Keratinocyte (primary cell): Measurements from ENCODE around the gene NLGN2. TPM values are rescaled to one million over a fixed set of nuclear protein-coding genes. Genes with fewer than 3 reads are reported as not detected.

ENCODE experiments used
- DNase-seq: peaks from one replicate; pipeline ENCODE4 v3.0.0-alpha.2; 2011; ENCODE audit warnings: low read depth, missing footprints, low spot score
- FAIRE-seq: peaks from 2 replicates; lab custom pipeline; 2011; peaks lifted over from hg19 to GRCh38; lab: Jason Lieb, UNC
- H2AFZ ChIP-seq: 2 replicates; pipeline ENCODE4 v1.6.0; 2012; ENCODE audit warnings: low read length, control low read depth, inconsistent platforms; ENCODE audit not compliant: control insufficient read depth
- H3K27ac ChIP-seq: 2 replicates; pipeline ENCODE4 v1.5.1; 2011; ENCODE audit warnings: low read length; ENCODE audit not compliant: control insufficient read depth, insufficient read depth
- H3K27me3 ChIP-seq: 3 replicates; pipeline ENCODE4 v1.6.0; 2011; ENCODE audit warnings: low read length; ENCODE audit not compliant: control insufficient read depth, insufficient read depth; ENCODE audit errors: extremely low read depth
- H3K36me3 ChIP-seq, 2 experiments: 2 replicates in 1 of 2; 3 replicates in 1 of 2; pipeline ENCODE4 v1.5.1; 2011; ENCODE audit warnings: low read length in 2 of 2, mild to moderate bottlenecking in 1 of 2; ENCODE audit not compliant: control insufficient read depth in 2 of 2, insufficient read depth in 2 of 2; ENCODE audit errors: extremely low read depth in 1 of 2
- H3K4me1 ChIP-seq: 3 replicates; pipeline ENCODE4 v1.5.1; 2011; ENCODE audit warnings: low read length; ENCODE audit not compliant: control insufficient read depth, insufficient read depth; ENCODE audit errors: extremely low read depth
- H3K4me2 ChIP-seq: 3 replicates; pipeline ENCODE4 v1.6.0; 2011; ENCODE audit warnings: low read depth, low read length; ENCODE audit not compliant: control insufficient read depth, insufficient read depth; ENCODE audit errors: extremely low read depth
- H3K4me3 ChIP-seq, 3 experiments: fragments of 200-600 bp in 1 of 3; sonication (generic) in 1 of 3; 2 replicates in 2 of 3; 3 replicates in 1 of 3; pipeline ENCODE4 v1.5.1; 2011 to 2016; ENCODE audit warnings: low read length in 3 of 3, mild to moderate bottlenecking in 3 of 3, control low read depth in 2 of 3, inconsistent platforms in 1 of 3, low read depth in 1 of 3, mixed read lengths in 1 of 3, mixed run types in 1 of 3, moderate library complexity in 1 of 3; ENCODE audit not compliant: control insufficient read depth in 2 of 3, insufficient read depth in 2 of 3; ENCODE audit errors: extremely low read depth in 1 of 3
- H3K79me2 ChIP-seq: 2 replicates; pipeline ENCODE4 v1.6.0; 2012; ENCODE audit warnings: low read length; ENCODE audit not compliant: control insufficient read depth, insufficient read depth
- H3K9ac ChIP-seq: 3 replicates; pipeline ENCODE4 v1.6.0; 2011; ENCODE audit warnings: low read length; ENCODE audit not compliant: control insufficient read depth, insufficient read depth; ENCODE audit errors: extremely low read depth
- H3K9me1 ChIP-seq: 3 replicates; pipeline ENCODE4 v1.6.0; 2011; ENCODE audit warnings: low read length; ENCODE audit not compliant: control insufficient read depth, insufficient read depth; ENCODE audit errors: extremely low read depth
- H3K9me3 ChIP-seq: 2 replicates; pipeline ENCODE4 v1.5.1; 2012; ENCODE audit warnings: low read depth, low read length; ENCODE audit not compliant: control insufficient read depth
- H4K20me1 ChIP-seq: 3 replicates; pipeline ENCODE4 v1.6.0; 2011; ENCODE audit warnings: low read length; ENCODE audit not compliant: control insufficient read depth, insufficient read depth; ENCODE audit errors: extremely low read depth
- CTCF ChIP-seq, 3 experiments: IDR thresholded peaks in 1 of 3; conservative IDR thresholded peaks in 1 of 3; optimal IDR thresholded peaks in 1 of 3; 2 replicates in 2 of 3; 3 replicates in 1 of 3; pipeline versions ENCODE3 to v1.5.1; 2011; ENCODE audit warnings: low read length in 3 of 3, mild to moderate bottlenecking in 3 of 3, moderate library complexity in 2 of 3, control low read depth in 1 of 3, inconsistent platforms in 1 of 3; ENCODE audit not compliant: insufficient read depth in 2 of 3; ENCODE audit errors: extremely low read depth in 1 of 3
- EZH2 ChIP-seq: IDR thresholded peaks from one replicate; pipeline ENCODE4 v1.6.1; 2012; ENCODE audit warnings: inconsistent platforms, mild to moderate bottlenecking, low read length, moderate library complexity
- dilution Hi-C: fragments of 300-500 bp; cut with MboI; formaldehyde crosslinking; loops from one replicate; pipeline ENCODE4 v1.7.0; 2020; ENCODE audit warnings: low sequenced_read_pairs; ENCODE audit not compliant: extremely low pct_ligation_motif_present
- polyA plus RNA-seq, 5 experiments: library from polyadenylated mRNA; depleted of rRNA in 3 of 5; stranded (reverse) in 3 of 5; stranded (forward) in 1 of 5; unstranded in 1 of 5; fragments of >200 nt; gene quantifications; 1 replicate in 1 of 5; 2 replicates in 3 of 5; 3 replicates in 1 of 5; pipeline versions ENCODE4 v1.2.1 to v1.2.3, GENCODE V29; 2011 to 2012; ENCODE audit warnings: missing spikeins in 2 of 5, low read depth in 1 of 5, low replicate concordance in 1 of 5

Gene NLGN2
- polyA plus RNA-seq, 1 donor (not counting 4 experiments of a cell fraction or from before 2014, with no cell fraction given), result 2.5 TPM

- Histone ChIP-seq H3K36me3 (no peaks in the 10 kb centered on the region), H3K4me1 (no peaks in the 10 kb centered on the region), H3K9me1 (no peaks in the 10 kb centered on the region), H3K4me2 (no peak overlapping the region), H3K4me3 (no peak overlapping the region), H3K27me3 (no peaks in the 10 kb centered on the region), H3K9me3 (no peaks in the 10 kb centered on the region), H3K9ac (no peak overlapping the region), H4K20me1 (no peaks in the 10 kb centered on the region), H2AFZ (no peak overlapping the region), H3K27ac (no peak overlapping the region), H3K79me2 (no peaks in the 10 kb centered on the region)
- dilution Hi-C loops, result no loop called here
- DNase-seq, result no peak
- no peak for TF ChIP-seq EZH2
- no peak for FAIRE-seq
Observed at GRCh38 chr17:7370853-7371252, 36.8 kb upstream of the NLGN2 start.

GRCh38 chr17:7374353-7374752 is 33.3 kb upstream of the NLGN2 start:
- TF ChIP-seq CTCF (optimal IDR thresholded peaks at IDR 0.05 in 1 of 3, IDR thresholded peaks at IDR 0.05 in 1 of 3, conservative IDR thresholded peaks at IDR 0.05 in 1 of 3; ENCODE audit: extremely low read depth in 1 of 3, insufficient read depth in 2 of 3, low read length in 3 of 3) (no peak), EZH2 (no peak)
- FAIRE-seq (no peak), DNase-seq (no peak)
- Histone ChIP-seq H3K9me1 (no peaks in the 10 kb centered on the region), H3K27me3 (no peaks in the 10 kb centered on the region), H3K36me3 (no peaks in the 10 kb centered on the region), H3K79me2 (no peaks in the 10 kb centered on the region), H3K9ac (no peak overlapping the region), H2AFZ (no peak overlapping the region), H3K27ac (no peak overlapping the region), H3K4me1 (no peaks in the 10 kb centered on the region), H3K4me2 (no peak overlapping the region), H4K20me1 (no peaks in the 10 kb centered on the region), H3K9me3 (no peaks in the 10 kb centered on the region), H3K4me3 (no peak overlapping the region)
- dilution Hi-C loops, result no loop called here

GRCh38 chr17:7379134-7379533 is 28.5 kb upstream of the NLGN2 start:
- dilution Hi-C loops, result no loop called here
- FAIRE-seq, result no peak
- no peak overlapping the region for H3K4me3 ChIP-seq

More at GRCh38 chr17:7379134-7379533, 28.5 kb upstream of the NLGN2 start:
- H3K9me3 ChIP-seq, result no peaks in the 10 kb centered on the region
- no peak overlapping the region for H3K4me2 ChIP-seq
- peaks cover 0 to 5% of the 10 kb centered on the region in 2 experiments for H3K36me3 ChIP-seq
- TF ChIP-seq EZH2 (no peak), CTCF (optimal IDR thresholded peaks at IDR 0.05 in 1 of 3, IDR thresholded peaks at IDR 0.05 in 1 of 3, conservative IDR thresholded peaks at IDR 0.05 in 1 of 3; ENCODE audit: extremely low read depth in 1 of 3, insufficient read depth in 2 of 3, low read length in 3 of 3) (no peak)
- no peak overlapping the region for H3K27ac ChIP-seq
- H3K9ac ChIP-seq, result no peak overlapping the region
- H3K79me2 ChIP-seq, result peaks cover 7% of the 10 kb centered on the region
- H3K27me3 ChIP-seq, result no peaks in the 10 kb centered on the region
- H4K20me1 ChIP-seq, result no peaks in the 10 kb centered on the region
- peaks cover 14% of the 10 kb centered on the region for H3K4me1 ChIP-seq
- no peak for DNase-seq
- no peaks in the 10 kb centered on the region for H3K9me1 ChIP-seq
- H2AFZ ChIP-seq, result no peak overlapping the region
